ENCODE measurements around the gene CCDC178.

Gene CCDC178

GRCh38 chr18:32906506-32907310 is 533.8 kb downstream of the CCDC178 start:
- TF ChIP-seq, protein P1, sequence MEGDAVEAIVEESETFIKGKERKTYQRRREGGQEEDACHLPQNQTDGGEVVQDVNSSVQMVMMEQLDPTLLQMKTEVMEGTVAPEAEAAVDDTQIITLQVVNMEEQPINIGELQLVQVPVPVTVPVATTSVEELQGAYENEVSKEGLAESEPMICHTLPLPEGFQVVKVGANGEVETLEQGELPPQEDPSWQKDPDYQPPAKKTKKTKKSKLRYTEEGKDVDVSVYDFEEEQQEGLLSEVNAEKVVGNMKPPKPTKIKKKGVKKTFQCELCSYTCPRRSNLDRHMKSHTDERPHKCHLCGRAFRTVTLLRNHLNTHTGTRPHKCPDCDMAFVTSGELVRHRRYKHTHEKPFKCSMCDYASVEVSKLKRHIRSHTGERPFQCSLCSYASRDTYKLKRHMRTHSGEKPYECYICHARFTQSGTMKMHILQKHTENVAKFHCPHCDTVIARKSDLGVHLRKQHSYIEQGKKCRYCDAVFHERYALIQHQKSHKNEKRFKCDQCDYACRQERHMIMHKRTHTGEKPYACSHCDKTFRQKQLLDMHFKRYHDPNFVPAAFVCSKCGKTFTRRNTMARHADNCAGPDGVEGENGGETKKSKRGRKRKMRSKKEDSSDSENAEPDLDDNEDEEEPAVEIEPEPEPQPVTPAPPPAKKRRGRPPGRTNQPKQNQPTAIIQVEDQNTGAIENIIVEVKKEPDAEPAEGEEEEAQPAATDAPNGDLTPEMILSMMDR (IDR thresholded peaks at IDR 0.05; ENCODE audit: low read depth, low read length), result no peak
- no peak for DNase-seq (ENCODE audit: extremely low read depth, low read depth)

DNA sequence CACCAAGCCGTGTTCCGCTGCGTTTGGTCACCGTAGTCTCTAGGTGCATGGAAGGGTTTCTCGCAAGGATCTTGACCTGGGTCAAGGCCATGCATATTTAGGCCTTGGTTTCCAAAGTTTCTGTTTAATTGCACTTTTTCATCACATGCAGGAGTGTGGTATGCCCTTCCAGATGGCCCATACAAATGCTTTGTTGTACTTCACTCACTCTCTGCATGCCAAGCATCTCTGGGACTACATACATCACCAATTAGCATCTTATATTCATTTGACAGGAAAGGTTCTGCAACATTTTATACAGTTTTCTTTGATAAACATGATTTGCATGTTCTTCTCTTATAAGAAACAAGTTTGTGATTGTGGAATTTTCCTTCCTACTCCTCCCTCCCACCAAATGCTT is 534.9 kb downstream of the CCDC178 start:
- TF ChIP-seq, protein P1 (IDR thresholded peaks at IDR 0.05; ENCODE audit: low read depth, low read length), result no peak
- DNase-seq (ENCODE audit: extremely low read depth, low read depth), result no peak

DNA sequence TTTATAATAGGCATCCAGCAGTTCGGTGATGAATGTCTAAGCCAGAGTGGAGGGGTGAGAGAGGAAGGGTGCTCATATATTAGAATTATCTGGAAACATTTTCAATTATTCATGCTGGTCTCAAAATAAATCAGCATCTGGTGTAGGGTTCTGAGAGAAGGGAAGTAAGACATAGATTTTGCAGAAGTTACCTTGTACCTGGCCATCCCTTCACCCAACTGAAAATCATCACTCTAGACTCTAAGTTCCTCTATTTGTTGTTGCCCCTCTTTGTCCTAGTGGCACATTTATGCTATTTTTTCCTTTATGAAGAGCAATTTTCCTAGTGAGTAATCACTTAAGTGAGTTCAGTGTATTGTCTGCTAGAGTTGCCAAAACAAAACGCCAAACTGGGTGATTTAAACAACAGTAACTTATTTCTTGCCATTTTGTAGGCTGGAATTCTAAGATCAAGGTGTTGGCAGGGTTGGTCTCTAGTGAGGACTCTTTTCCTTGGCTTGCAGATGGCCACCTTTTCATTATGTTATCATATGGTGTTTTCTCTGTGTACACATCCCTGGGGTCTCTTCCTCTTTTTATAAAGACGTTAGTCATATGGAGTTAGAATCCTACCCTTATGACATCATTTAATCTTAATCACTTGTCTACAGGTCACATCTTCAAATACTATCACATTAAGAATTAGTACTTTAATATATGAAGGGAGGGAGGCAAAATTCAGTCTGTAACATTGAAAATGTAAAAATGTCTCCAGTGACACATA is 537.8 kb downstream of the CCDC178 start:
- TF ChIP-seq, protein P1 (IDR thresholded peaks at IDR 0.05; ENCODE audit: low read depth, low read length), result no peak
- DNase-seq (ENCODE audit: extremely low read depth, low read depth), result no peak

DNA sequence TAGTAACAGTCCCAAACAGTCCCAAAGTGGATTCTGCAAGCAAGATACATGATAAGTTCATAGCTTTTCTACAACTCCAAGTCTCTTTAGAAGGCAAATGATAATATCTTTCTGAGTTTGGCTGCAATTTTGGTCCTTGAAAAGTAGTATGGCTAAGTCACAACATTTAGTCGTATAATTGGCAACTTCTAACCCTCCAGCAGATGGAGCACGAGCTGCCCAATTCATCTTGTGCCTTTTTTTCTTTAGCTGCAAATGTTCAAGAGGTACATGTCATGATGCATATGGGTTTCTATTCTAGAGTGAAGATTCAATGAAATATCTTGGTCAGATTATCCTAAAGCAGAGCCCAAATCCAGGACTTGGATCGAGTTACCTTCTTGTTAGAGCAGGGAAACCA is 540.7 kb downstream of the CCDC178 start:
- TF ChIP-seq, protein P1 (IDR thresholded peaks at IDR 0.05; ENCODE audit: low read depth, low read length), result no peak; the same call in 1 of the 2 replicates
- no peak for DNase-seq (ENCODE audit: extremely low read depth, low read depth)

DNA sequence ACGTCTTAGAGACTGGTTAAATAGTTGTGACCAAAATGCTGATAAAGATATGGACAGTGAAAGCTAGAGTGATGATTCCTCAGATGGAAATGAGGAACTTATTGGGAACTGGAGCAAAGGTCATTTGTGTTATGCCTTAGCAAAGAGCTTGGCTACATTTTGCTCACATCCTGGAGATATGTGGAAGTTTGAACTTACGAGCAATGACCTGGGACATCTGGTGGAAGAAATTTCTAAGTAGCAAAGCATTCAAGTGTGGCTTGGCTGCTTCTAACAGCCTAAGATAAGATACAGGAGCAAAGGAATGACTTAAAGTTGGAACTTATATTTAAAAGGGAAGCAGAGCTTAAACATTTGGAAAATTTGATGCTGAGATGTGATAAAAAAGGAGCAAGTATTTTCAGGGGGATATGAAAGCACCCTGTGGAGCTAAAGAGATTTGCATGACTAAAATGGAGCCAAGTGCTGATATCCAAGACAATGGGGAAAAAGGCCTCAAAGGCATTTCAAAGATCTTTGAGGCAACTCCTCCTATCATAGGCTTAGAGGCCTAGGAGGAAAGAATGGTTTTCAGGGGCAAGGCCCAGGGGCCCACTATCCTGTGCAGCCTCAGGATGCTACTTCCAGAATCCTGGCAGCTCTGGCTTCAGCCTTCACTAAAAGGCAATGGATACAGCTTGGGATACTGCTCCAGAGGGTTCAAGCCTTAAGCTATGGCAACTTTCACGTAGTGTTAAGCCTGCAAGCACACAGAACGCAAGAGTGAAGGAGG is 543.6 kb downstream of the CCDC178 start:
- TF ChIP-seq, protein P1 (IDR thresholded peaks at IDR 0.05; ENCODE audit: low read depth, low read length), result no peak
- no peak for DNase-seq (ENCODE audit: extremely low read depth, low read depth)

DNA sequence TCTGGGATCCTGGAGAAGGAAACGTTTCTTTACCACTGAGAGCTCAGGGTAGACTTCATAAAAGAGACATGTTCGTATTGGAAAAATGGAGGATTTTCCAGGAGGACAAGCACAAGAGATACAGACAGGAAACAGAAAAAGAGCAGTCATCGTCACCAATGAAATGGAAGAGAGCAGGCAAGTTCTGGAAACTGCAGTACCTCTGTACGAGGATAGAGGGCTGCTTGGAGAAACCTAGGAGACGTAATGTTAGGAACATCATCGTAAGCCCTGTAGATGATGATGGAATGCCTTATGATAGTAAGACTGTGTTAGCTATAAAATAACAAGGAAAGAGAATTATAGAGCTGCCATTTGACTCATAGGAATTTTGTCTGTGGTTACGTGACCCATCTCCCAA is 546.6 kb downstream of the CCDC178 start:
- TF ChIP-seq, protein P1 (IDR thresholded peaks at IDR 0.05; ENCODE audit: low read depth, low read length), result no peak; the same call in 1 of the 2 replicates
- no peak for DNase-seq (ENCODE audit: extremely low read depth, low read depth)
